Tracheal epithelial cell (primary cell): Measurements from ENCODE around the gene ZNF879. TPM values are rescaled to one million over a fixed set of nuclear protein-coding genes. Genes with fewer than 3 reads are reported as not detected.

Source experiments
- total RNA-seq: library from RNA; depleted of rRNA; stranded (reverse); fragments of >200 nt; gene quantifications from 2 replicates; pipeline ENCODE4 v1.2.1, GENCODE V29; 2014

Gene ZNF879
- total RNA-seq = 2.4 and 2.8 TPM in 2 replicates

GRCh38 chr5:179023528-179024189 lies at the start of gene ZNF879:
ZNF879 (plus strand) TSS chr5:179023804; CDS start chr5:179025005, 1,201 bp downstream.

GRCh38 chr5:178994580-178995340 lies 28.8 kb upstream of the ZNF879 start, which contains the start of gene GRM6:
GRM6 (minus strand) TSS chr5:178995320; CDS start chr5:178994944, 376 bp downstream.

GRCh38 chr5:179060116-179061008 lies 36.8 kb downstream of the ZNF879 start, which contains the start of gene ZNF354C:
ZNF354C (plus strand) TSS chr5:179060373; CDS start chr5:179062069, 1,696 bp downstream.

Other genes starting within 250 kb of the ZNF879 start
- 5.8 TPM in 2 replicates for gene ZNF354B, start 163.9 kb upstream of the ZNF879 start, total RNA-seq
- 0.72 and 1.5 TPM in 2 replicates for gene ZFP2, start 127.9 kb upstream of the ZNF879 start, total RNA-seq
- gene ZNF454, start 82.6 kb upstream of the ZNF879 start, total RNA-seq = 0.48 and 0.64 TPM in 2 replicates
- gene GRM6, start 28.5 kb upstream of the ZNF879 start, total RNA-seq = not detected in 2 replicates
- gene ZNF354C, start 36.6 kb downstream of the ZNF879 start, total RNA-seq = 1.9 and 3.0 TPM in 2 replicates